T-cell (primary cell): ENCODE data around the gene TRMT44. TPM values are rescaled to one million over a fixed set of nuclear protein-coding genes. Genes with fewer than 3 reads are reported as not detected.

Source experiments
- ATAC-seq, 4 experiments: fragments of 200-7000 bp in 3 of 4; fragments of 150-1000 bp in 1 of 4; cut with Tn5 transposase; replicated peaks in 1 of 4; 1 replicate in 3 of 4; 2 replicates in 1 of 4; pipeline ENCODE4 v1.10.0; 2021; ENCODE audit warnings: moderate library complexity in 3 of 4, mild to moderate bottlenecking in 2 of 4, moderate number of reproducible peaks in 1 of 4
- CTCF ChIA-PET, 2 donors: fragments of 300-600 bp; sonication (Branson Sonifier 250); formaldehyde crosslinking; loops; one replicate each; lab custom pipeline; 2022; ENCODE audit warnings: antibody characterized with exemption in 2 of 2; lab: Charles Lee
- POLR2A ChIA-PET, 2 donors: fragments of 300-600 bp; sonication (Branson Sonifier 250); formaldehyde crosslinking; loops; one replicate each; lab custom pipeline; 2022; ENCODE audit warnings: antibody characterized with exemption in 2 of 2; lab: Charles Lee
- DNase-seq, 35 experiments: peaks; one replicate each; pipeline versions ENCODE4 v3.0.0 to v3.0.0-alpha.2; 2013 to 2023
- H3K27ac ChIP-seq: one replicate; pipeline ENCODE4 v1.5.1; 2013; ENCODE audit warnings: low read length
- H3K27me3 ChIP-seq, 2 experiments: replicated peaks in 1 of 2; 1 replicate in 1 of 2; 2 replicates in 1 of 2; pipeline versions ENCODE4 v1.6.1 to v1.7.0; 2013; ENCODE audit warnings: low read length in 1 of 2, mixed read lengths in 1 of 2; ENCODE audit not compliant: control insufficient read depth in 2 of 2, insufficient read depth in 2 of 2; ENCODE audit errors: extremely low read depth in 1 of 2
- H3K36me3 ChIP-seq, 2 donors: 1 replicate in 1 of 2; 2 replicates in 1 of 2; pipeline versions ENCODE4 v1.6.1 to v1.7.0; 2013; ENCODE audit warnings: low read length in 1 of 2; ENCODE audit not compliant: control insufficient read depth in 2 of 2, insufficient read depth in 1 of 2; ENCODE audit errors: extremely low read depth in 1 of 2
- H3K4me1 ChIP-seq, 2 experiments: 1 replicate in 1 of 2; 2 replicates in 1 of 2; pipeline versions ENCODE4 v1.6.1 to v1.7.0; 2013; ENCODE audit warnings: low read length in 2 of 2, mixed read lengths in 1 of 2; ENCODE audit not compliant: insufficient read depth in 2 of 2, control insufficient read depth in 1 of 2; ENCODE audit errors: extremely low read depth in 1 of 2
- H3K4me3 ChIP-seq, 2 donors: 1 replicate in 1 of 2; 2 replicates in 1 of 2; pipeline versions ENCODE4 v1.5.1 to v1.7.0; 2013; ENCODE audit warnings: mild to moderate bottlenecking in 2 of 2, low read length in 1 of 2, moderate library complexity in 1 of 2; ENCODE audit not compliant: control insufficient read depth in 1 of 2; ENCODE audit errors: extremely low read depth in 1 of 2
- H3K9me3 ChIP-seq: 2 replicates; pipeline ENCODE4 v1.7.0; 2013
- H3K27ac Mint-ChIP-seq, 2 donors: one replicate each; pipeline ENCODE4 v1.8.0; 2020 to 2021; ENCODE audit warnings: mild to moderate bottlenecking in 2 of 2, mixed read lengths in 2 of 2
- H3K27me3 Mint-ChIP-seq, 2 donors: one replicate each; pipeline ENCODE4 v1.8.0; 2021 to 2022; ENCODE audit warnings: mixed read lengths in 2 of 2
- H3K36me3 Mint-ChIP-seq: one replicate; pipeline ENCODE4 v1.8.0; 2021; ENCODE audit warnings: mixed read lengths
- H3K4me1 Mint-ChIP-seq, 3 donors: one replicate each; pipeline ENCODE4 v1.8.0; 2020 to 2022; ENCODE audit warnings: mixed read lengths in 3 of 3, mild to moderate bottlenecking in 1 of 3
- H3K4me3 Mint-ChIP-seq, 3 donors: one replicate each; pipeline ENCODE4 v1.8.0; 2020 to 2022; ENCODE audit warnings: mild to moderate bottlenecking in 3 of 3, mixed read lengths in 3 of 3, moderate library complexity in 3 of 3
- H3K9me3 Mint-ChIP-seq, 3 donors: one replicate each; pipeline ENCODE4 v1.8.0; 2020 to 2022; ENCODE audit warnings: mixed read lengths in 3 of 3
- WGBS: methylation state at CpG from one replicate; pipeline ENCODE4 v1.1.5; 2013; ENCODE audit warnings: missing lambda C conversion rate; ENCODE audit not compliant: insufficient coverage; 5-methylcytosine and 5-hydroxymethylcytosine counted together
- total RNA-seq, 35 experiments: library from RNA in 6 of 35; stranded (reverse) in 6 of 35; fragments of 120-200 nt in 1 of 35; gene quantifications; one replicate each; pipeline versions ENCODE4 v1.2.1 to v1.2.4 and lab custom pipeline; 2013 to 2026

TRMT44 gene
- total RNA-seq, 5 donors from 2014 or later (not counting 1 experiment from before 2014, with no cell fraction given): 25.6 to 40.9 (median 35.3) TPM

DNA sequence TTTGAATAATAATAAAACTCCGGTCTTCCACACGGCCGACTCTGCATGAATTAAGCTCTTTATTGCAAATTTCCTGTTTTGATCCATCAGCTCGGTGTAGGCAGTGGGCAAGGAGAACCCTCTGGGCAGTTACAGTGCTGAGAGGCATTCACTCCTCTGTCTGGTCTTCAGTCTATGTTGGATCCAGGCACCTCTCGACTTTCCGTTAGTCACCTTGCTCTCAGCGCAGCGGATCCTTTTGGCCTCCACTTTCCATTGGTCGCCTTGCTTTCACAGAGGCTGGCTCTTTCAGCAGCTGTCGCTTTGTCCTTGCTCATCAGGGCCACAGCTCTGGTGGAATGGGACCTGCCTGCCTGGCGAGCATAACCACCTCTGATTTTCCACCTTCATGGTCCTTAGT, 52.9 kb downstream of the TRMT44 start:
- Mint-ChIP-seq H3K27ac (no peak overlapping the region), H3K36me3 (peaks cover 30% of the 10 kb centered on the region), H3K4me1 (no peaks in the 10 kb centered on the region), H3K4me3 (no peak overlapping the region), H3K27me3 (no peaks in the 10 kb centered on the region), H3K9me3 (peaks cover 0 to 10% (median 7%) of the 10 kb centered on the region in 3 donors)
- CTCF ChIA-PET: no interaction called here
- WGBS: 79% methylated on average over 9 of the region's 11 CpGs
- no peak overlapping the region for H3K27ac ChIP-seq
- H3K4me1 ChIP-seq: no peaks in the 10 kb centered on the region
- H3K27me3 ChIP-seq: peaks cover 0 to 4% of the 10 kb centered on the region in 2 experiments
- POLR2A ChIA-PET: no interaction called here
- ATAC-seq: no peak
- H3K9me3 ChIP-seq: no peaks in the 10 kb centered on the region
- no peak overlapping the region for H3K4me3 ChIP-seq
- DNase-seq: no peak
- no peaks in the 10 kb centered on the region for H3K36me3 ChIP-seq

DNA sequence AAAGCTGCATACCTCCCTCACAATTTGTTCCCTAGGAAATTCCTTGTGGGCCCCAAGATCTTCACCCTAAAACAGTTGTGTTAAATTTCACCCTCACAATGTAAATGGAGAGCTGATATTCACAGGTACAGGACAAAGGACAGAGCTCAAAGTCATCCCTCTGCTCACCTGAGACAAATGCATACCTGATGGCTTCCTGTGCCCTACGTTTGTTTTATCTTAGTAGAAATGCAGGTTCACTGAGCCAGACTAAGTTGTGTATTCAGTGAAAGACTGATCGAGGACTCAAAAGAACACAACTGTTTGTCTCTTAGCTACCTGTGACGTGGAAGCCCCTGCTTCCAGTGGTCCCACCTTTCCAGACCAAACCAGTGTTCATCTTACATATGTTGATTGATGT, 53.6 kb downstream of the TRMT44 start:
- ChIA-PET POLR2A (no interaction called here), CTCF (no interaction called here)
- no peaks in the 10 kb centered on the region for H3K9me3 ChIP-seq
- Mint-ChIP-seq H3K36me3 (peaks cover 26% of the 10 kb centered on the region), H3K4me3 (no peak overlapping the region), H3K9me3 (peaks cover 0 to 10% (median 7%) of the 10 kb centered on the region in 3 donors), H3K27ac (no peak overlapping the region), H3K27me3 (no peaks in the 10 kb centered on the region), H3K4me1 (no peaks in the 10 kb centered on the region)
- H3K27me3 ChIP-seq: peaks cover 0 to 8% of the 10 kb centered on the region in 2 experiments
- no peak overlapping the region for H3K27ac ChIP-seq
- no peaks in the 10 kb centered on the region for H3K4me1 ChIP-seq
- H3K4me3 ChIP-seq: no peak overlapping the region
- H3K36me3 ChIP-seq: no peaks in the 10 kb centered on the region
- WGBS: no CpG with 5 or more reads among the region's 3 CpGs
- ATAC-seq (no peak), DNase-seq (no peak)

DNA sequence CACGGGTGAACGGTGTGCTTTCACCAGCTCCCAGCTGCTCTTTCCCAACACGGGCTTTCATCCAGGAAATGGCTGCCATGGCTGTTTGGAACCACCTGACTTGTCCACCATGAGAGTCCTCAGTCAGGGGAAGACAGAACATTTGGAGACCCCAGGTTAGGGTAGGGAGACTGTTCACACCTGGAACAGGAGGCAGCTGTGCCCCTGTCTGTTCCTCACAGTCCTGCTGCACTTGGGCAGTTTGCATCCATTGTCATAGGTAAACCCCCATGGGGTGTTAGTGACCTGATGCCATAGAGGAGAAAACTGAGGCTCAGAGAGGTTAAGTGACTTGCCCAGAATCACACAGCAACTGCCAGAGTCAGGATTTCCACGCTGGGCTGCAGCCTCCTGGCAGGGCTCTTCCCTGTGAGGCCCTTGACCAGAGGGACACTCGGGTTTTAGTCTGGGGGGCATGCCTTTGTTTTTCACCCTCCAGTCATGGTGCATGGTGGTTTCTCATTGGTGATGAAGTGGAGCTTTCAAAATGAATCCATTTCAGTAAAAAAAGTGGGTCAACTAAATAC, 54.5 kb downstream of the TRMT44 start:
- Mint-ChIP-seq H3K4me1 (no peaks in the 10 kb centered on the region), H3K27me3 (no peaks in the 10 kb centered on the region), H3K4me3 (no peak overlapping the region), H3K36me3 (peaks cover 23% of the 10 kb centered on the region), H3K27ac (no peak overlapping the region), H3K9me3 (peaks cover 0 to 10% (median 7%) of the 10 kb centered on the region in 3 donors)
- 87% methylated on average over 4 of the region's 5 CpGs for WGBS
- POLR2A ChIA-PET: no interaction called here
- ATAC-seq: no peak
- Histone ChIP-seq H3K27ac (no peak overlapping the region), H3K9me3 (no peaks in the 10 kb centered on the region), H3K4me3 (no peak overlapping the region), H3K36me3 (no peaks in the 10 kb centered on the region), H3K4me1 (no peaks in the 10 kb centered on the region), H3K27me3 (peaks cover 0 to 8% of the 10 kb centered on the region in 2 experiments)
- no peak for DNase-seq
- CTCF ChIA-PET: no interaction called here

DNA sequence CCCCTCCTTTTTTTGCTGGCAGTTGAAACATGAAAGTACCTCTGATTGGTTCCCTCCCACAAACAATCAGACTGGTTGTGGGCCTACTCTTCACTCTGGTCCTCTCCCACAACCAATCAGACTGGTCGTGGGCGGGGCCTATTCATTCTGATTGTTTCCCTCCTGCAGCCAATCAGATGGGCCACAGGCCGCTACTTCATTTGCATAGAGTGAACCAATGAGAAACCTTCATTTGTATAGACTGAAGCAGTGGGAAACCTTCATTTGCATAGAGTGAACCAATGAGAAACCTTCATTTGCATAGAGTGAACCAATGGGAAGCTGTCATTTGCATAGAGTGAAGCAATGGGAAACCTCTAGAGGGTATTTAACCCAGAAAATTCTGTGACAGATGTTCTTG, 55.2 kb downstream of the TRMT44 start:
- Histone ChIP-seq H3K36me3 (no peaks in the 10 kb centered on the region), H3K4me1 (no peaks in the 10 kb centered on the region), H3K4me3 (no peak overlapping the region), H3K9me3 (no peaks in the 10 kb centered on the region), H3K27ac (no peak overlapping the region), H3K27me3 (peaks cover 0 to 8% of the 10 kb centered on the region in 2 experiments)
- ChIA-PET CTCF (no interaction called here), POLR2A (no interaction called here)
- 83% methylated on average over 1 of the region's 3 CpGs for WGBS
- DNase-seq (no peak), ATAC-seq (no peak)
- Mint-ChIP-seq H3K27me3 (no peaks in the 10 kb centered on the region), H3K36me3 (peaks cover 19% of the 10 kb centered on the region), H3K27ac (no peak overlapping the region), H3K9me3 (peaks cover 0 to 10% (median 7%) of the 10 kb centered on the region in 3 donors), H3K4me3 (no peak overlapping the region), H3K4me1 (no peaks in the 10 kb centered on the region)

DNA sequence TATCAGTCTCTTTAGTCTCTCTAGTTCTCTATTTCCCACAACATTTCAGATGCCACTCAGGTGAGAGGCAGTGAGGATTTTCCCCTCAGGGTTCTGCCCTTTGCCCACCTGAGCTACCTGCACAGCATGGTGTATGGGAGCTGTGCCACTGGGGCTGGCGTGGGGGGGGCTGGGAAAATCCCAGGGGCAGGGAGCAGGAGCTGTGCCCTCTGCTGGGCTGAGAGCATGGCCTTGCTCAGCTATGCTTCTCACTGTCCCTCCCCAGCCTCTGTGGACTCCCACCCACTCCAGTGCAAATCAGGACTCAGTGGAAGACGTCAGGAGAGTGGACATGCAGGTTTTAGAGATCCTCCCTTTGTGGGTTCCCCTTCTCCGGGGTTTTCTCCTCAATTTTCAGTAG, 57.2 kb downstream of the TRMT44 start:
- 60% methylated on average over 3 of the region's 3 CpGs for WGBS
- Mint-ChIP-seq H3K36me3 (peaks cover 9% of the 10 kb centered on the region), H3K4me1 (no peaks in the 10 kb centered on the region), H3K4me3 (no peak overlapping the region), H3K27me3 (no peaks in the 10 kb centered on the region), H3K27ac (no peak overlapping the region), H3K9me3 (peaks cover 0 to 10% (median 7%) of the 10 kb centered on the region in 3 donors)
- H3K4me1 ChIP-seq: no peaks in the 10 kb centered on the region
- ChIA-PET POLR2A (no interaction called here), CTCF (no interaction called here)
- DNase-seq (no peak), ATAC-seq (no peak)
- no peak overlapping the region for H3K4me3 ChIP-seq
- no peak overlapping the region for H3K27ac ChIP-seq
- no peaks in the 10 kb centered on the region for H3K9me3 ChIP-seq
- H3K27me3 ChIP-seq: peaks cover 0 to 8% of the 10 kb centered on the region in 2 experiments
- no peaks in the 10 kb centered on the region for H3K36me3 ChIP-seq

DNA sequence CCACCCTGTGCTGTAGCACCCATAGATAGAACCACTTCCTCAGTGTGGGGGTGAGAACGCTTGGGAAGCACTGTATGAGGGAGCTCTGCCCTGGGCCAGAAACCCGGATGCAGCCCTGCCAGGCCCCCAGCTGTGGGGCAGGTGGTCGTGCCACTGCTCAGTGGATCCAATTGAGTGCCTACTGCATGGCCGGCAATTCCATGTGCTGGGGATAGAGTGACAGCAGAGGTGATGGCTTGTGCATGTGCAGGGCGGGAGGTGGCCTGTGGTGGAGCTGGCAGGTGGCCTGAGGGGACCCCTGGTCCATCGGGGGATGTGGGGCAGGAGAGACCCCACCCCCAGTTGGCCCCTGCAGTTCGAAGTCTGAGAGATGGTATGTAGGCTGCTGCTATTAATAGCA, 60.4 kb downstream of the TRMT44 start:
- Mint-ChIP-seq H3K4me3 (no peak overlapping the region), H3K9me3 (peaks cover 0 to 10% (median 7%) of the 10 kb centered on the region in 3 donors), H3K4me1 (no peaks in the 10 kb centered on the region), H3K36me3 (no peaks in the 10 kb centered on the region), H3K27me3 (no peaks in the 10 kb centered on the region), H3K27ac (no peak overlapping the region)
- DNase-seq (no peak), ATAC-seq (no peak)
- 56% methylated on average over 2 of the region's 7 CpGs for WGBS
- no peak overlapping the region for H3K4me3 ChIP-seq
- H3K27me3 ChIP-seq: peaks cover 0 to 11% of the 10 kb centered on the region in 2 experiments
- no peak overlapping the region for H3K27ac ChIP-seq
- no peaks in the 10 kb centered on the region for H3K36me3 ChIP-seq
- ChIA-PET CTCF (interaction anchor here in 1 of 2 donors (0.6 to 0.7 kb wide), 2 partner anchors 89 to 1082 kb away, joined by 4 to 7 read pairs; no protein-coding TSS in a partner anchor), POLR2A (no interaction called here)
- H3K9me3 ChIP-seq: no peaks in the 10 kb centered on the region
- H3K4me1 ChIP-seq: no peaks in the 10 kb centered on the region
